Ectodermal cell (in vitro differentiated cells): ENCODE data around the gene MARCHF9. TPM values are rescaled to one million over a fixed set of nuclear protein-coding genes. Genes with fewer than 3 reads are reported as not detected.
A peak's percentile ranks its signal among the peaks of the same experiment; 100 is the strongest.
"Not testable (repeated sequence)": the region's sequence is repeated elsewhere in the genome, so short reads cannot be mapped to it uniquely, and the experiment has no call there.

Experiments
- H3K27ac ChIP-seq: 2 replicates; pipeline ENCODE4 v1.7.0; 2013; ENCODE audit warnings: mild to moderate bottlenecking, low read depth, low read length; ENCODE audit not compliant: insufficient read depth, poor library complexity, severe bottlenecking
- H3K27me3 ChIP-seq: 2 replicates; pipeline ENCODE4 v1.7.0; 2013; ENCODE audit warnings: mild to moderate bottlenecking, low read length; ENCODE audit not compliant: insufficient read depth, control insufficient read depth, poor library complexity, severe bottlenecking
- H3K36me3 ChIP-seq: one replicate; pipeline ENCODE4 v1.7.0; 2013; ENCODE audit warnings: low read length; ENCODE audit not compliant: control insufficient read depth, insufficient read depth
- H3K4me1 ChIP-seq: one replicate; pipeline ENCODE4 v1.7.0; 2013; ENCODE audit warnings: low read length; ENCODE audit not compliant: control insufficient read depth, insufficient read depth
- H3K4me3 ChIP-seq: 2 replicates; pipeline ENCODE4 v1.7.0; 2013; ENCODE audit warnings: low read depth, low read length, control low read depth; ENCODE audit not compliant: insufficient read depth
- H3K9me3 ChIP-seq: 2 replicates; pipeline ENCODE4 v1.7.0; 2013; ENCODE audit warnings: mild to moderate bottlenecking, low read length, moderate library complexity; ENCODE audit not compliant: control insufficient read depth
- WGBS, 2 experiments: methylation state at CpG; one replicate each; pipeline ENCODE4 v1.1.7; 2013; ENCODE audit warnings: missing lambda C conversion rate in 2 of 2; 5-methylcytosine and 5-hydroxymethylcytosine counted together
- polyA plus RNA-seq, 4 experiments: library from polyadenylated mRNA; stranded (reverse); fragments of 50-300 nt; gene quantifications; one replicate each; pipeline ENCODE4 v1.2.3, GENCODE V29; 2013

MARCHF9 gene
- polyA plus RNA-seq (2013, experiment 1 of 4) = 13.2 TPM
- 14.9 TPM for polyA plus RNA-seq (2013, experiment 2 of 4)
- 10.8 TPM for polyA plus RNA-seq (2013, experiment 3 of 4)
- polyA plus RNA-seq (2013, experiment 4 of 4) = 12.8 TPM

GRCh38 chr12:57754411-57755193, at the start of gene MARCHF9:
Gene MARCHF9, plus strand, starts transcription at chr12:57755103. Its CDS starts 426 bp downstream, at chr12:57755529.
- Histone ChIP-seq H3K27me3 (peaks cover 43% of the 10 kb centered on the region), H3K27ac (no peak within 1 kb of the TSS), H3K36me3 (peaks cover 10% of the 10 kb centered on the region), H3K4me1 (peaks cover 31% of the 10 kb centered on the region), H3K4me3 (peak within 1 kb of the TSS; percentile 51), H3K9me3 (no peaks in the 10 kb centered on the region)
- WGBS, 2 experiments = 1% methylated on average over 34 to 39 of the region's 41 CpGs

GRCh38 chr12:57707250-57707649, 47.7 kb upstream of the MARCHF9 start:
- no peak overlapping the region for H3K27ac ChIP-seq
- WGBS, 2 experiments = 92 to 97% methylated on average over 3 of the region's 3 CpGs
- H3K27me3 ChIP-seq = no peaks in the 10 kb centered on the region
- H3K4me1 ChIP-seq = no peaks in the 10 kb centered on the region
- H3K4me3 ChIP-seq = no peak overlapping the region
- no peaks in the 10 kb centered on the region for H3K9me3 ChIP-seq
- no peaks in the 10 kb centered on the region for H3K36me3 ChIP-seq

GRCh38 chr12:57708296-57708695, 46.6 kb upstream of the MARCHF9 start:
- H3K9me3 ChIP-seq = no peaks in the 10 kb centered on the region
- H3K27me3 ChIP-seq = no peaks in the 10 kb centered on the region
- no peak overlapping the region for H3K27ac ChIP-seq
- no peaks in the 10 kb centered on the region for H3K36me3 ChIP-seq
- no peak overlapping the region for H3K4me3 ChIP-seq
- H3K4me1 ChIP-seq = no peaks in the 10 kb centered on the region
- WGBS, 2 experiments = 83 to 93% methylated on average over 2 of the region's 2 CpGs

- H3K9me3 ChIP-seq = no peaks in the 10 kb centered on the region
- H3K27me3 ChIP-seq = no peaks in the 10 kb centered on the region
- H3K4me1 ChIP-seq = no peaks in the 10 kb centered on the region
- H3K27ac ChIP-seq = no peak overlapping the region
- H3K4me3 ChIP-seq = no peak overlapping the region
- peaks cover 2% of the 10 kb centered on the region for H3K36me3 ChIP-seq
- 88 to 89% methylated on average over 3 of the region's 3 CpGs for WGBS, 2 experiments
These were observed 42.2 kb upstream of the MARCHF9 start for GRCh38 chr12:57712701-57713100.

- no peaks in the 10 kb centered on the region for H3K27me3 ChIP-seq
- H3K4me1 ChIP-seq = no peaks in the 10 kb centered on the region
- H3K27ac ChIP-seq = no peak overlapping the region
- no peaks in the 10 kb centered on the region for H3K9me3 ChIP-seq
- no peak overlapping the region for H3K4me3 ChIP-seq
- H3K36me3 ChIP-seq = peaks cover 7% of the 10 kb centered on the region
- 82 to 88% methylated on average over 5 of the region's 5 CpGs for WGBS, 2 experiments
These were observed 41.7 kb upstream of the MARCHF9 start for GRCh38 chr12:57713209-57713608.

GRCh38 chr12:57715036-57715748, 39.7 kb upstream of the MARCHF9 start:
- H3K36me3 ChIP-seq = peaks cover 16% of the 10 kb centered on the region
- WGBS, 2 experiments = 96 to 97% methylated on average over 6 of the region's 6 CpGs
- H3K27me3 ChIP-seq, H3K4me1 ChIP-seq, H3K4me3 ChIP-seq, H3K27ac ChIP-seq, H3K9me3 ChIP-seq: not testable (repeated sequence)

GRCh38 chr12:57715786-57716185, 39.1 kb upstream of the MARCHF9 start:
- H3K9me3 ChIP-seq = no peaks in the 10 kb centered on the region
- 94 to 95% methylated on average over 12 of the region's 12 CpGs for WGBS, 2 experiments
- H3K27me3 ChIP-seq = no peaks in the 10 kb centered on the region
- H3K4me3 ChIP-seq = no peak overlapping the region
- no peaks in the 10 kb centered on the region for H3K4me1 ChIP-seq
- peaks cover 16% of the 10 kb centered on the region for H3K36me3 ChIP-seq
- H3K27ac ChIP-seq = no peak overlapping the region

- Histone ChIP-seq H3K27me3 (no peaks in the 10 kb centered on the region), H3K36me3 (peaks cover 16% of the 10 kb centered on the region), H3K9me3 (no peaks in the 10 kb centered on the region), H3K27ac (no peak overlapping the region), H3K4me3 (no peak overlapping the region), H3K4me1 (no peaks in the 10 kb centered on the region)
- WGBS, 2 experiments = 94% methylated on average over 4 of the region's 4 CpGs
These were observed 38.6 kb upstream of the MARCHF9 start for GRCh38 chr12:57716305-57716704.

GRCh38 chr12:57717131-57717530, 37.8 kb upstream of the MARCHF9 start:
- WGBS, 2 experiments = 91 to 95% methylated on average over 5 of the region's 5 CpGs
- H3K4me1 ChIP-seq = no peaks in the 10 kb centered on the region
- no peak overlapping the region for H3K4me3 ChIP-seq
- H3K9me3 ChIP-seq = no peaks in the 10 kb centered on the region
- H3K27ac ChIP-seq = no peak overlapping the region
- no peaks in the 10 kb centered on the region for H3K27me3 ChIP-seq
- peaks cover 16% of the 10 kb centered on the region for H3K36me3 ChIP-seq

GRCh38 chr12:57717846-57718640, 36.9 kb upstream of the MARCHF9 start:
- peaks cover 16% of the 10 kb centered on the region for H3K36me3 ChIP-seq

More at GRCh38 chr12:57717846-57718640, 36.9 kb upstream of the MARCHF9 start:
- Histone ChIP-seq H3K4me1 (no peaks in the 10 kb centered on the region), H3K9me3 (no peaks in the 10 kb centered on the region), H3K27ac (no peak overlapping the region), H3K27me3 (no peaks in the 10 kb centered on the region), H3K4me3 (no peak overlapping the region)
- 94 to 96% methylated on average over 22 of the region's 22 CpGs for WGBS, 2 experiments
